ENCODE data around the gene SLC49A4.
"Not testable (repeated sequence)": the region's sequence is repeated elsewhere in the genome, so short reads cannot be mapped to it uniquely, and the experiment has no call there.

The SLC49A4 gene

GRCh38 chr3:122794779-122795673 lies at the start of gene SLC49A4:
SLC49A4 (plus strand) TSS chr3:122795069; CDS start chr3:122795193, 124 bp downstream.
- DNase-seq (ENCODE audit: low spot score) = peak; percentile 60

DNA sequence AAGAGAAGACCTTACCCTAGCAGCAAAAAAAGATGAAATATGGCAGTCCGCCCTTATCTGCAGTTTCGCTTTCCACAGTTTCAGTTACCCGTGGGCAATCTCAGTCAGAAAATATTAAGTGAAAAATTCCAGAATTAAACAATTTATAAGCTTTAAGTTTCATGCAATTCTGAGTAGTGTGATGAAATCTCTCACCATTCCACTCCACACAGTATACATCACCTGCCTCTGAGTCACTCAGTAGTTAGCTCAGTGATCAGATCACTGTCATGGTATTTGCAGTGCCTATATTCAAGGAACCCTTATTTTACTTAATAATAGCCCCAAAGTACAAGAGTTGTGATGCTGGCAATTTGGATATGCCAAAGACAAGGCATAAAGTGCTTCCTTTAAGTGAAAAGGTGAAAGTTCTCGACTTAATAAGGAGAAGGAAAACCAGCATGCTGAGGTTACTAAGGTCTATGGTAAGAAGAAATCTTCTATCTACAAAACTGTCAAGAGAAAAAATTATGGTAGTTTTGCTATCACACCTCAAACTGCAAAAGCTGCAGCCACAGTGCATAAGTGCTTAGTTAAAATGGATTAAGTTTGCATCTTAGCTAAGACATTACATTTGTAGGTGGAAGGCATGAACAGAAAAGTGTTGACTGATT lies 49.4 kb upstream of the SLC49A4 start:
- DNase-seq (ENCODE audit: low spot score) = no peak

- not testable (repeated sequence) for DNase-seq (ENCODE audit: low spot score)
Measured at GRCh38 chr3:122747295-122747694, 47.6 kb upstream of the SLC49A4 start.

DNA sequence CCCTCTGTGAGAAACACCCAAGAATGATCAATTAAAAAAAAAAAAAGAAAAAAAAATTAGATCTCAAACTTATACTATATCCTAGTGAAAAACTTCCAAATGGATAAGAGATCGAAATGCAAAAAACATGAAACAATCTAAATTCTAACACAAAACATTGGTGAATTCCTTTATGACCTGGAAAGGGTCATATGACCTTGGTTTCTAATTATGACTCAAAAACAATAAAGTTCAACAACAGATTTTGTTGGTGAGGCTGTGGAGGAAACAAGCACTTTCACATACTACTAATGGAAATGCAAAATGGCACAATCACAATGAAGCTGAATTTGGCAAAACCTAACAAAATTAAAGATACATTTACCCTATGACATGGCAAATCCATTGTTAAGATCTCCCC lies 46.5 kb upstream of the SLC49A4 start:
- no peak for DNase-seq (ENCODE audit: low spot score)

- peak; percentile 58 for DNase-seq (ENCODE audit: low spot score)
Measured at GRCh38 chr3:122754929-122755328, 39.9 kb upstream of the SLC49A4 start.

DNA sequence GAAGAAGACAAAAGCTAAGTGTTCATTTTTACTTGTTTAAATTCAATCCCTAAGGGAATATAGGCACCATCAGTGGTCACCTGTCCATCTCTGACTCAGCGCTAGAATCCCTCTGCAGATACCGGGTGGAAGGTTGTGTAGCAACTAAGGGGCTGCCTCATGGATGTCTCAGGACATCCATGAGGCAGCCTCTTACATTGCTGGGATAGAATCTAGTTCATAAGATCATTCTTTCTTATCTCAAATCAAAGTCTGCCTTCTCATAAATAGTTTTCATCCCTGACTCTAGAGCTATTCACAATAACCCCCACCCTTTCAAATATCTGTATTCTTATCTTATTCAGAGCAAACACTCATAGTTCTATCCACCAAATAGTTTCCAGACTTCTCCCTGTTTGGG lies 39.4 kb upstream of the SLC49A4 start:
- DNase-seq (ENCODE audit: low spot score) = no peak

DNA sequence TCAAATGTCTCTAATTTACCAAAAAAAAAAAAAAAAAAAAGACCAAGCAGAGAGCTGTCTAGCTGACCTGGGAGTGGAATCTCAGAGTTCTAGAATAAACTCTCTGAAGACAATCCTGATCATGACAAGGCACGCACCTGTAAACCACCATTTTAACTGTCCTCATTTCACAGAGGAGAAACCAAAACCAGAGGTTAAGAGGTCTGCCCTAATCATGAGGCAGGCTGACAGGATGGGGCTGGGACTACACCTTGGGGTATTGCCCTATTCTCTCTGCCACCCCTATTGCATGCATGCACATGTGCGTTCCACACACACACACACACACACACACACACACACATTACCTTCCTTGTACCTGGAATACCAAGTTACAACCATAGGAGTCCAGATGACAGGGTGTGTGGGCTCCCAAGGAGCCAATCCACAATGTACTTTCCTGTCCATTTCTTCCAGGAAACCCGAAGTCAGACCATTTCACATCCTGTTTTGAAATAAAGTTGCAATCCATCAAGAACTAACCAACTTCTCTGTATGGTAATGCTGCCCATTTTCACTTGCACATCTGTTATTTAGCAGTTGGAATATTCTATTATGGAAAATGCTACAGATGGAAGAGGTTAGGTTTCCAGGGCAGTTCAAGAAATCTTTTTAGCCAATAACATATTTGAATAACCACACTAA lies 35.9 kb upstream of the SLC49A4 start:
- DNase-seq (ENCODE audit: low spot score) = no peak

GRCh38 chr3:122760453-122761271 lies 34.2 kb upstream of the SLC49A4 start:
- no peak for DNase-seq (ENCODE audit: low spot score)

DNA sequence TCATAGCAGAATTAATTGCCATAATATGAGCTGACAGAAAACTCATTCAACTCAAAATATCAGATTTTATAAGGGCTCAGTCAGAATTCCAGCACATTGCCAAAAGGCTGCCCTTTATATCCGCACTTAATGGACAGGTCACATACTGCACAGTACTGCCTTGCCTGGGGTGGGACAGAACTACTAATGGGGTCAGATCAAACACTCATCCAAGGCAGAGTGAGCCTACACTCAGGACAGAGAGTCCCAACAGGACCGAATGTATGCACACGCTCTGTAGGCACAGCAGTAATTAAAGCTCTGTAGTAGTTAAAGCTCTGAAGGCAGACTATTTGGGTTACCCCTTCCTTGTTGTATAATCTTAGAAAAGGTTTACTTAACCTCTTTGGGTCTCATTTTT lies 28.4 kb upstream of the SLC49A4 start:
- DNase-seq (ENCODE audit: low spot score) = no peak

DNA sequence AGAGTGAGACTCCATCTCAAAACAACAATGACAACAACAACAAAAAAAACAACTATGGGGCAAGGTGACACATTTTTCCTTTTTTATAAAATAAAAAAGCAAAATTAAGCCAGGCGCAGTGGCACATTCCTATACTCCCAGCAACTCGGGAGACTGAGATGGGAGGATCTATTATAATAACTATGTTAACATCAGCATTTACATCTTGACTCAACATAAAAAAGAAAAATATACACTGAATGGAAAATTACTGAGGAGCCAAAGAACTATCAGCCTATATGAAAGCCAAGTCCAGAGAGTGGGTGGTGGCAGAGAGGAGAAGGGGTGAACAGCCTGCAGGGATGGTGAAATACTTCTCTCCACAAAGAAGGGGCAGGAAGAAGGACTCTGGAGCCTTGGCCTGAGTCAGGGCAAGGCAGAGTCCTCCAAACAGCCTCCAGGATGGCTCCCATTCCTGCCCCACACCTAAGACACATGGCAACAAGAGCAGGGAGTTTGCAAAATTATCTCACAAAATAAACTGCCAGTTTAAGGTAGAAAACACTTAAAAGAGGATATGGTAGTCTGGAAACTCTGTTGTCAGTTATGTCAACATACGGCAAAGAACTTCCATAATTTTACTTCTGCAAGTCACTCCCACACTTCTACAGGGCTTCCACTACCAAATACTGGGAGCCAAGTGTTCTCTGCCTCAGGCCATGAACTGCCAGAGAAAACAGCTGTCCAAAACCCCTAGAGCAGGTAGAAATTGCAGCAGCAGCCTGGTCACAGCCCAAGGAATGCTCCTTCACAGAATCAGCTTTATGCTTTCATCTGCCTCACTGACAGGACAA lies 27.1 kb upstream of the SLC49A4 start:
- DNase-seq (ENCODE audit: low spot score) = no peak

DNA sequence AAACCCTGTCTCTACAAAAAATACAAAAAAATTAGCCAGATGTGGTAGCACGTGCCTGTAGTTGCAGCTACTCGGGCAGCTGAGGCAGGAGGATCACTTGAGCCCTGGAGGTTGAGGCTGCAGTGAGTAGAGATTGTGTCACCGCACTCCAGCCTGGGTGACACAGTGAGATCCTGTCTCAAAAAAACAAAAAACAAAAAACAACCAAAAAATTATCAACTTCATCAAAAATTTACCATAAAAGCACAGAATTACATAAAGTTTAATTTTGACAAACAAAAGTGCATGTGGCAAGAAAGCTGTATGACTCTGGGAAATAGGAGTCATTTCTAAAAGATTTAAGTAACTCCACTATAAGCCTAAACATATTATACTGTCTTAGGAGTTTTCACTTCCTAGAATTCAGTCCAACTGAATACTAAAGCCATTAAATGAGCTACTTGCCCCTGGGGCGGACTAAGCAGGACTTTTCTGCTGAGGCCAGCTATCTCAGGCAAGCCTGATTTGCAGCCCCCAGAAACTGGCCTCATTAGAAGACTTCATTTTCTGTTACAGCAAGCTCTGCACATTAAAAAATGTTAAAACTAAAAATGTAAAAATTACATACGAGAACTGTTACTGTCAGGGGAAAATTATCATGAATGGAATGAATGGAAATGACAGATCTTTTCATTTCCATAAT lies 24.2 kb upstream of the SLC49A4 start:
- no peak for DNase-seq (ENCODE audit: low spot score)

DNA sequence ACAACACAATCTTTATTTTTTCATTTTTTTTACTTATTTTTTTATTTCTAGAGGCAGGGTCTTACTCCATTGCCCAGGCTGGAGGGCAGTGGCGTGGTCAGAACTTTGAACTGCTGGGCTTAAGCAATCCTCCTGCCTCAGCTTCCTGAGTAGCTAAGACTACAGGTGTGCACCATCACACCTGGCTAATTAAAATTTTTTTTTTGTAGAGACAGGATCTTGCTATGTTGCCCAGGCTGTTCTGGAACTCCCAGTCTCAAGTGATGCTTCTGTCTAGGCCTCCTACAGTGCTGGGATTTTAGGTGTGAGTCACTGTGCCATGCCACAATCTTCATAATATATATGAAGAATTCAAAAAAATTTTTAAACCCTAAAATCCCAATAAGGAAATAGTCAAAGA lies 22.0 kb upstream of the SLC49A4 start:
- no peak for DNase-seq (ENCODE audit: low spot score)

DNA sequence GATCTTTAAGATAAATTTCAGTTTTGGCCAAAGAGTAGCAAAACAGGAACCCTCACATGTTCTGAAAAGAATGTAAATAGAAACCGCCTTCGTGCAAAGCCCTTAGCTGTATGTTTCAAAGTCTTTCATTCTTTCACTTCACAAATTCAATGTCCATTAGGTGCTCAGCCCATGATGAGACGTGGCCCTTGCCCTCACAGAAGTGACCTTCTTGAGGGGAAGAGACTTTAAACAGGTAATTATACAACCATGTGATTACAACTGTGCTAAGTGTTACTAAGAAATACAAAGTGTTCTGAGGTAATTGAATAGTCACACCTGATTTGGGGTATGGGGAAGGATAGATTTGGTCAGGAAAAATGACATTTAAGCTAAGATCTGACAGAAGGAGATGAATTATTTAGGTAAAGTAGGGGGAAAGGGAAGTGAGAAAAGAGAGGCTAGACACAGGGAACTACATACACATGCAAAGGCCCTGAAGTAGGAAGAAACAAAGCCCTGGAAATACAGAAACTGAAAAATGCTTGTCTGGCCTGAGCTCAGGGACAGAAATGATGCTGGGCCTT lies 20.8 kb upstream of the SLC49A4 start:
- DNase-seq (ENCODE audit: low spot score) = no peak

DNA sequence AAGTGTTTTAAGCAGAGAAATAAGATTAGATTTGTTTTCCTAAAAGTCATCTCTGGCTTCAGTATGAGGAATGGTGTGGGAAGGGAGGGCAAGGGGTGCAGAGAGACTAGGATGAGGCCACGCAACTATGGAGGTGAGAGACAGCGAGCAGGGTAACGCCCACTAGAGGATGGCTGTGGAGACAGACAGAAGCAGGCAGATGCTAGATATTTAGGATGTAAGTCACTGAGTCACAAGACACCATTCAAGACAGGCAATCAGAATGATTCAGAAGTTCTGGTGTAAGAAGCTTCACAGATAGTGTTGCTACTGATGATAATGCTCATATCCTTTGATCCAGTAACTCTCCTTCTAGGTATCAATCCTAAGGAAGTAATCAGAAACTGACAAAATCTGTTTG lies 20.3 kb upstream of the SLC49A4 start:
- DNase-seq (ENCODE audit: low spot score) = no peak

DNA sequence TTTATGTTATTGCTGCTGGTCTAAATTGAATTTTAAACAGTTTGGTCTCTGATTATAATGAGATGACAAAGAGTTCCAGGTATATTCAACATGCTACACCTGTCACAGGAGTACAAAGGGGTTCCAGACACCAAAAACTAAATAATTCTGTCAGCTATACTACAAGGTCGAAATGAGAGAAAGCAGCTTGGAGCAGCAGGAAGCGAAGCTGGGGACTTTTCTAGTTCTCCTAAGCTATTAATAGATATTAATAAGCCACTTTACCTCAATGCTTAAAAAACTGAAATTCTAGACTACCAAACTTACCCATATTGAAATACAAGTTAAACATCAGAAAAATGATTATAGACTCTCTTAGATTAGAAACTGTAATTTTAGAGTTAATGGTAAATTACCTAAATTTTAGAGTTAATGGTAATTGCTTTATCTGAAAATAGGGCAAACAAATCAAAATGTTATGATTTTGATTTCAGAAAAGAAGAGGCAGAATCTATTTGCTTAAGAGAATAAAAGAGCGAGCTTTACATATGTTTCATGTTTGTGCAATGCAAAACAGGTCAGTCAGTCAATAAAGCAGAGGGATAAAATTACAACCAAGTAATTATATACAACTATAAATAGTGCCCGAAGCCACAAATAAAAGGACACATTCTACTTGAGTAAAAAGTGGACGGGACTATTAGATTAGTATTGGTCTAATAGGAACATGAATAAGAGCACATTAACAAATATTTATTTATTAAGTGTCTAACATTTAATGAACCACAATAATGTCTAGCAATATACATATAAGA lies 18.0 kb upstream of the SLC49A4 start:
- DNase-seq (ENCODE audit: low spot score) = no peak

- no peak for DNase-seq (ENCODE audit: low spot score)
Measured at GRCh38 chr3:122777563-122777962, 17.3 kb upstream of the SLC49A4 start.

DNA sequence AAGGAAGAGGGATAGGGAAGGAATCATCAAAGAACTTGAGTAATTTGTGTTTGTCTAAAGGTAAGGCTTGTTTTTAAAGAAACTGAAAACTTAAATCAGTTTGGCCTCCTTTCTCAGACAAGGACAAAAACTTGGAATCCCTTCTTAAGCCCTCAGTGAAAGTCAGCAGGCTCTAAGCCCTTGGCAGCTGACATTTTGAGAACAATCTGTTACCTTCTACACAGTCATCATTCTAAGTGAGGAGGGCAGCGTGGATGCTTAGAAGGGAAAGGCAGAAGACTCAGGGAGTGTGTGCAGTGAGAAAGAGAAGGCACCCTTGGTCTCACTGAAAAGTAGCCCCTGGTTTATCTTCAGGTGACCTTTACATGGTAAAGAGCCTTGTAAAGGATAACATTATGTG lies 12.1 kb upstream of the SLC49A4 start:
- no peak for DNase-seq (ENCODE audit: low spot score)

GRCh38 chr3:122784436-122784835 lies 10.4 kb upstream of the SLC49A4 start:
- no peak for DNase-seq (ENCODE audit: low spot score)

DNA sequence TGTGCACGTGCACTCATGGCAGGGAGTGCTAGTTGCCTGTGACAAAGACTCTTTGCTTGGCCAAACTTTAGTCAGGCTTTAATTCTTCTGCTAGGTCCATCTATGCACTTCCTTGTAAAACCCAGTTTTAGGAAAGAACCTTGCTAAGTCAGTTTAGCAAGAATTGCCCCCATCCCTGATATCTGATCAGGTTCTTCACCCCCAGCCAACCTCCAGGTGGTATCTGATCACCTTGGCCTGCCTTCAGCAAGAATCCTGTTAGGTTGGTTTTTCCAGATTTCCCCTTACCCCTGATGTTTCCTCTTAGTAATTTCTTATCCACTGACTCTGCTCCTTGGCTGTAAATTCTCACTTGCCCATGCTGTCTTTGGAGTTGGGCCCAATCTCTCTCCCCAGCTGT lies 9.6 kb upstream of the SLC49A4 start:
- no peak for DNase-seq (ENCODE audit: low spot score)

All from CD4-positive, alpha-beta T cell treated with Interleukin-15 for 4 hours (primary cell).